SK-N-SH (cell line): ENCODE data around the gene PTPRD. TPM values are rescaled to one million over a fixed set of nuclear protein-coding genes. Genes with fewer than 3 reads are reported as not detected.

ENCODE experiments used
- CTCF ChIA-PET: fragments of 300-600, 350-600 bp; formaldehyde crosslinking; extraction: SDS; loops from one replicate; lab custom pipeline; 2021; lab: Yijun Ruan, JAX
- POLR2A ChIA-PET: fragments of 350-600 bp; sonication (Branson Sonifier 250); formaldehyde crosslinking; extraction: SDS; loops from one replicate; lab custom pipeline; 2020; ENCODE audit warnings: antibody characterized with exemption, inconsistent platforms; lab: Yijun Ruan, JAX
- DNase-seq: peaks from one replicate; pipeline ENCODE4 v3.0.0; 2012
- H2AFZ ChIP-seq: fragments of 200-600 bp; sonication (generic); 2 replicates; pipeline ENCODE4 v1.8.1; 2016; ENCODE audit warnings: antibody characterized with exemption, mild to moderate bottlenecking, low read depth
- H3F3A ChIP-seq: fragments of 200-600 bp; sonication (generic); replicated peaks from 2 replicates; pipeline ENCODE3; 2016; ENCODE audit warnings: antibody characterized with exemption, mild to moderate bottlenecking; ENCODE audit not compliant: insufficient read depth
- H3K27ac ChIP-seq, 2 experiments: fragments of 200-500 bp in 1 of 2; fragments of 200-600 bp in 1 of 2; sonication (Bioruptor generic) in 1 of 2; sonication (generic), shearing (Covaris generic) in 1 of 2; 2 replicates each; pipeline versions ENCODE4 v1.5.1 to v1.6.1; 2014 to 2016; ENCODE audit warnings: low read depth in 2 of 2, inconsistent platforms in 1 of 2, low read length in 1 of 2, mild to moderate bottlenecking in 1 of 2, mixed read lengths in 1 of 2
- H3K27me3 ChIP-seq: fragments of 200-600 bp; sonication (generic), shearing (Covaris generic); 2 replicates; pipeline ENCODE4 v1.6.1; 2016; ENCODE audit warnings: mixed run types; ENCODE audit not compliant: insufficient read depth
- H3K36me3 ChIP-seq, 2 experiments: fragments of 200-500 bp in 1 of 2; fragments of 200-600 bp in 1 of 2; sonication (Bioruptor generic) in 1 of 2; sonication (generic) in 1 of 2; replicated peaks in 1 of 2; 2 replicates each; pipeline versions ENCODE3 to v1.5.1; 2014 to 2016; ENCODE audit warnings: low read length in 1 of 2, mild to moderate bottlenecking in 1 of 2; ENCODE audit not compliant: insufficient read depth in 2 of 2, control insufficient read depth in 1 of 2
- H3K4me1 ChIP-seq, 2 experiments: fragments of 200-500 bp in 1 of 2; fragments of 200-600 bp in 1 of 2; sonication (Bioruptor generic) in 1 of 2; sonication (generic), shearing (Covaris generic) in 1 of 2; 2 replicates each; pipeline versions ENCODE4 v1.5.1 to v1.6.1; 2014 to 2016; ENCODE audit warnings: low read depth in 1 of 2, low read length in 1 of 2, mixed run types in 1 of 2; ENCODE audit not compliant: insufficient read depth in 2 of 2, control insufficient read depth in 1 of 2
- H3K4me2 ChIP-seq: fragments of 200-600 bp; sonication (generic), shearing (Covaris generic); 2 replicates; pipeline ENCODE4 v1.6.1; 2017; ENCODE audit warnings: mixed run types
- H3K4me3 ChIP-seq, 2 experiments: fragments of 200-500 bp in 1 of 2; fragments of 200-600 bp in 1 of 2; sonication (Bioruptor generic) in 1 of 2; sonication (generic), shearing (Covaris generic) in 1 of 2; 2 replicates each; pipeline versions ENCODE4 v1.5.1 to v1.8.1; 2014 to 2016; ENCODE audit warnings: low read depth in 2 of 2, inconsistent platforms in 1 of 2, low read length in 1 of 2, mild to moderate bottlenecking in 1 of 2, mixed read lengths in 1 of 2, moderate library complexity in 1 of 2
- H3K79me2 ChIP-seq: fragments of 200-600 bp; sonication (generic); 2 replicates; pipeline ENCODE4 v1.8.1; 2017; ENCODE audit warnings: mild to moderate bottlenecking; ENCODE audit not compliant: insufficient read depth
- H3K9ac ChIP-seq: fragments of 200-600 bp; sonication (generic); 2 replicates; pipeline ENCODE4 v1.6.1; 2017; ENCODE audit warnings: mixed run types
- H3K9me2 ChIP-seq: fragments of 200-600 bp; sonication (generic); 2 replicates; pipeline ENCODE4 v1.6.1; 2017; ENCODE audit warnings: mixed run types
- H3K9me3 ChIP-seq: fragments of 200-600 bp; sonication (generic); 2 replicates; pipeline ENCODE4 v1.6.1; 2017; ENCODE audit warnings: mixed run types, mild to moderate bottlenecking, moderate library complexity
- H4K20me1 ChIP-seq: fragments of 200-600 bp; sonication (generic); 2 replicates; pipeline ENCODE4 v1.6.1; 2017; ENCODE audit warnings: mild to moderate bottlenecking, mixed run types; ENCODE audit not compliant: insufficient read depth
- CHD2 ChIP-seq: fragments of 150-350 bp; IDR thresholded peaks from 2 replicates; pipeline ENCODE4 v1.6.1; 2018; ENCODE audit warnings: low read length; ENCODE audit not compliant: partially characterized antibody
- ELF1 ChIP-seq: IDR thresholded peaks from 2 replicates; pipeline ENCODE4 v1.4.0; 2012
- FOSL2 ChIP-seq: IDR thresholded peaks from 2 replicates; pipeline ENCODE4 v1.4.0; 2012; ENCODE audit warnings: low read depth, mild to moderate bottlenecking, moderate library complexity, borderline replicate concordance
- GATA2 ChIP-seq: sonication (generic); formaldehyde crosslinking; IDR thresholded peaks from 2 replicates; pipeline ENCODE4 v1.5.0; 2020; ENCODE audit warnings: mild to moderate bottlenecking, missing genetic modification reagents
- MEF2A ChIP-seq: IDR thresholded peaks from 2 replicates; pipeline ENCODE4 v1.4.0; 2012; ENCODE audit warnings: low read depth, borderline replicate concordance
- MXI1 ChIP-seq: IDR thresholded peaks from 2 replicates; pipeline ENCODE4 v1.6.1; 2012; ENCODE audit warnings: mild to moderate bottlenecking, low read depth, low read length, improper control_type of control experiment
- NFIC ChIP-seq: IDR thresholded peaks from 2 replicates; pipeline ENCODE4 v1.4.0; 2012; ENCODE audit warnings: borderline replicate concordance
- NRF1 ChIP-seq: IDR thresholded peaks from 2 replicates; pipeline ENCODE4 v1.6.1; 2012; ENCODE audit warnings: low read depth, mild to moderate bottlenecking, low read length
- RAD21 ChIP-seq: IDR thresholded peaks from 2 replicates; pipeline ENCODE4 v1.6.1; 2012; ENCODE audit warnings: mild to moderate bottlenecking, low read length
- TAF1 ChIP-seq: IDR thresholded peaks from 2 replicates; pipeline ENCODE4 v1.6.1; 2012; ENCODE audit warnings: low read depth, mild to moderate bottlenecking, low read length, moderate library complexity, borderline replicate concordance
- TEAD4 ChIP-seq: IDR thresholded peaks from 2 replicates; pipeline ENCODE4 v1.4.0; 2012; ENCODE audit warnings: mild to moderate bottlenecking, borderline replicate concordance; ENCODE audit not compliant: insufficient read depth
- WGBS: methylation state at CpG from one replicate; pipeline ENCODE4 v1.1.6; 2017; ENCODE audit warnings: low lambda C conversion rate; 5-methylcytosine and 5-hydroxymethylcytosine counted together
- polyA plus RNA-seq, 3 experiments: library from polyadenylated mRNA; depleted of rRNA; stranded (reverse); fragments of >200 nt; gene quantifications; 2 replicates each; pipeline ENCODE4 v1.2.3, GENCODE V29; 2012
- TF ChIP-seq, protein P1 (sequence below): fragments of 150-350 bp; IDR thresholded peaks from 2 replicates; pipeline ENCODE4 v1.6.1; 2017; ENCODE audit warnings: antibody characterized with exemption, low read length, low read depth, borderline replicate concordance

The PTPRD gene
- polyA plus RNA-seq, 1 of the 3 experiments (the other 2 are of a cell fraction), result 0.15 TPM

DNA sequence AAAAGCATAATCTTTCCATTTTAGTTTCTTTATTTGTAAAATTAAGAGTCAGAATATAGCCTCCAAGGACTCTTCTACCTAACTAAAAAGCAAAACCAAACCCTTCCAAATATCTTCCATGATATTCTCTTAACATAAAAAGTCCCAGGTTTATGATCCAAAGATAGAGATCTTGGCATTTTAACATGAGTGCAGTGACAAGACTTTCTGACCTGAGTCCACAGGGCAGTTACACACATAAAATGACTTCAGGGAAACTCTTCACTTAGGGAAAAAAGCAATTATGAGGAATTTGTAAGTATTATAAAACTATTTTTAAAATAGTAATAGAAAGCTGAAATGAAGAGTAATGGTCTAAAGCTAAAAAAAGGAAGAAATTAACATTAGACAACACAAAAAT lies 2040.6 kb downstream of the PTPRD start:
- Histone ChIP-seq H4K20me1 (no peaks in the 10 kb centered on the region), H3K36me3 (no peaks in the 10 kb centered on the region), H3K27ac (no peak overlapping the region), H2AFZ (no peak overlapping the region), H3K9me2 (no peaks in the 10 kb centered on the region), H3K79me2 (no peaks in the 10 kb centered on the region), H3K4me3 (no peak overlapping the region), H3K4me2 (no peak overlapping the region), H3F3A (no peaks in the 10 kb centered on the region), H3K9ac (no peak overlapping the region), H3K27me3 (no peaks in the 10 kb centered on the region), H3K4me1 (no peaks in the 10 kb centered on the region), H3K9me3 (no peaks in the 10 kb centered on the region)
- CTCF ChIA-PET, result no interaction called here
- no peak for DNase-seq
- TF ChIP-seq MEF2A (no peak), TEAD4 (no peak), NRF1 (no peak), CHD2 (no peak), RAD21 (no peak), FOSL2 (no peak)
- POLR2A ChIA-PET, result no interaction called here

- Histone ChIP-seq H2AFZ (no peak overlapping the region), H3K36me3 (no peaks in the 10 kb centered on the region), H3K9ac (no peak overlapping the region), H3K4me3 (no peak overlapping the region), H4K20me1 (no peaks in the 10 kb centered on the region), H3K79me2 (no peaks in the 10 kb centered on the region), H3K27ac (no peak overlapping the region), H3K9me3 (no peaks in the 10 kb centered on the region), H3K9me2 (no peaks in the 10 kb centered on the region), H3F3A (no peaks in the 10 kb centered on the region), H3K4me1 (no peaks in the 10 kb centered on the region), H3K4me2 (no peak overlapping the region), H3K27me3 (no peaks in the 10 kb centered on the region)
- ChIA-PET POLR2A (no interaction called here), CTCF (no interaction called here)
- no peak for DNase-seq
- 76% methylated on average over 2 of the region's 2 CpGs for WGBS
- TF ChIP-seq MXI1 (no peak), GATA2 (CRISPR knock-in tag) (no peak), CHD2 (no peak), NFIC (no peak)
- TF ChIP-seq, protein P1, sequence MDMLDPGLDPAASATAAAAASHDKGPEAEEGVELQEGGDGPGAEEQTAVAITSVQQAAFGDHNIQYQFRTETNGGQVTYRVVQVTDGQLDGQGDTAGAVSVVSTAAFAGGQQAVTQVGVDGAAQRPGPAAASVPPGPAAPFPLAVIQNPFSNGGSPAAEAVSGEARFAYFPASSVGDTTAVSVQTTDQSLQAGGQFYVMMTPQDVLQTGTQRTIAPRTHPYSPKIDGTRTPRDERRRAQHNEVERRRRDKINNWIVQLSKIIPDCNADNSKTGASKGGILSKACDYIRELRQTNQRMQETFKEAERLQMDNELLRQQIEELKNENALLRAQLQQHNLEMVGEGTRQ, result no peak
These were observed 2041.2 kb downstream of the PTPRD start for GRCh38 chr9:8571643-8572042.

- H3K9me2 ChIP-seq, result no peaks in the 10 kb centered on the region
- no peaks in the 10 kb centered on the region for H3K9me3 ChIP-seq
- H4K20me1 ChIP-seq, result no peaks in the 10 kb centered on the region
- no peaks in the 10 kb centered on the region for H3K27me3 ChIP-seq
- H3K27ac ChIP-seq, result no peak overlapping the region
- POLR2A ChIA-PET, result no interaction called here
- no peak for TF ChIP-seq ELF1
- no peak for TF ChIP-seq TAF1
- no peaks in the 10 kb centered on the region for H3K4me1 ChIP-seq
- H3K4me2 ChIP-seq, result no peak overlapping the region
- H2AFZ ChIP-seq, result no peak overlapping the region
- no peaks in the 10 kb centered on the region for H3K79me2 ChIP-seq
- no peaks in the 10 kb centered on the region for H3F3A ChIP-seq
- CTCF ChIA-PET, result interaction anchor here (0.6 kb wide), 1 partner anchor 47 kb away, joined by 3 read pairs; no protein-coding TSS in a partner anchor
- H3K36me3 ChIP-seq, result no peaks in the 10 kb centered on the region
- no peak overlapping the region for H3K4me3 ChIP-seq
- WGBS, result 46% methylated on average over 3 of the region's 3 CpGs
- H3K9ac ChIP-seq, result no peak overlapping the region
- DNase-seq, result no peak
These were observed 2042.0 kb downstream of the PTPRD start for GRCh38 chr9:8570776-8571175.
